GM19025 (cell line): ENCODE results near the gene ARHGEF4.
A peak's percentile ranks its signal among the peaks of the same experiment; 100 is the strongest.
"Not testable (repeated sequence)": the region's sequence is repeated elsewhere in the genome, so short reads cannot be mapped to it uniquely, and the experiment has no call there.

Experiments used
- ATAC-seq: cut with Tn5 transposase; IDR thresholded peaks from one replicate; pipeline ENCODE4 v1.9.1; 2021; ENCODE audit warnings: mild to moderate bottlenecking, low read depth, moderate library complexity; ENCODE audit not compliant: unreplicated experiment

Gene ARHGEF4

DNA sequence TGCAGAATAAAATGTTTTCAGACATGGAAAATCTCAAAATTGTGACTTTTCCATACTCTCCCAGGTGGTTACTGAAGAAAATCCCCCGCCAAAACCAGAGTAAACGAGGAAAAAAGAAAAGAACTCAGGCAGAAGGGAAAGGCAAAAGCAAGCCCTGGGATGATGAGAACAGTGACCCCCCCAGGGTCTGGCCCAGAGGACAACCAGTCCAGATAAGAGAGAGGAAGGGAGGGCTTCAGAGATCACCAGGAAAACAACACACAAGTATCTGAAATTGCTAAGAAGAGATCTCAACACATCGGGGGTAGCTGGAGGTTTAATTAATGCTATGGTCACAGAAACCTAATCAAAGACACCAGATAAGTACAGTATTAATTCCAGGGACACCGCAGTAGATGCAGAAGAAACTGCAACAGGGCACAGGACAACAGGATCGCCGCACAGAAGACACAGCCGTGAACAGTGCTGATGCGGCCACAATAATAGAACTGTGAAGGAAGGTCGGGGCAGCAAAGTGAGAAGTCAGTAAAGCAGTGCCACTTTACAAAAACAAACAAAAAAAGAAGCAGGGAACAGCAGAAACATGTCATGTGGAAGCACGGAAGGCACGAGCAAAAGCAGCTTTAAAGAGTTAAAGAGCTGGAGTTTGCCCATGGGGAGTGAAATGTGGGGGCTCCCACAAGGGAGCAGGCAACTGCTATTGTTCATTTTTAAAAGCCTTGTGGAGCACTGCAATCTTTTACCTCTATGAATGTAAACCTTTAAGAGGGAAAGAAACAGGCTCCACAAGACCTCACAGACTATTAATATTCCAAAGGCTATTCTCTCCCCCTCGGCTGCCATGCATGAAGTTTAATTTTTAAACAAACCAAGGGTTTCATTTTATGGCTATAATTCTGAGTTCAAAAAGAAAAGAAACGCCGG is 228.1 kb downstream of the ARHGEF4 start:
- no peak for ATAC-seq

DNA sequence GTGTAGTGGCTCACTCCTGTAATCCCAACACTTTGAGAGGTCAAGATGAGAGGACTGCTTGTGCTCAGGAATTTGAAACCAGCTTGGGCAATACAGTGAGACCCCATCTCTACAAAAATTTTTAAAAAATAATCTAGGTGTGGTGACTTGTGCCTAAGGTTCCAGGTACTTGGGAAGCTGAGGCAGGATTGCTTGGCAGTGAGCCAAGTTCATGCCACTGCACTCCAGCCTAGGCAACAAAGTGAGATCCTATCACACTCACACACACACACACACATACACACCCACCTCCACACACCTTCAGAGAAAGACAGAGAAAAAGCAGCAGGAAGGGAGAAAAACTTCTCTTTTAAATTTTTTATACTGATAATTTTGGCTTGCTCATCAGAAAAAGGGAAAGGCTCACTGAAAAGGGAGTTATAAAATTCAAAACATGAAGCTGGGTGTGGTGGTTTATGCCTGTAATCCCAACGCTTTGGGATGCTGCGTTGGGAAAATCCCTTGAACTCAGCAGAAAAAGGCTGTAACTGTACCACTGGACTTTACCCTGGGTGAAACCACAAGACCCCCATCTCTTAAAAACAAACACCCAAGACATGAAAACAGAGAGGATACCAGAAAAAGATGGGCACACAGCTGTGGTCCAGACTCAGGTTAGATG is 230.9 kb downstream of the ARHGEF4 start:
- no peak for ATAC-seq

DNA sequence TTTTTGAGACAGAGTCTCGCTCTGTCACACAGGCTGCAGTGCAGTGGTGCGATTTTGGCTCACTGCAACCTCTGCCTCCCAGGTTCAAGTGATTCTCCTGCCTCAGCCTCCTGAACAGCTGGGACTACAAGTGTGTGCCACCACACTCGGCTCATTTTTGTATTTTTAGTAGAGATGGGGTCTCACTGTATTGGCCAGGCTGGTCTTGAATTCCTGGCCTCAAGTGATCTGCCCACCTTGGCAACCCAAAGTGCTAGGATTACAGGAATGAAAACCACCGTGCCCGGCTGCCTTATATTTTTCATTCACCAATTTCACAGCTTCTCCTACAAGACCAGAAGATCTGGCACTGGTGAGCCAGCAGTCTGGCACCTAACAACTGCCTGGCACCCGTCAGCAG is 231.5 kb downstream of the ARHGEF4 start:
- not testable (repeated sequence) for ATAC-seq

DNA sequence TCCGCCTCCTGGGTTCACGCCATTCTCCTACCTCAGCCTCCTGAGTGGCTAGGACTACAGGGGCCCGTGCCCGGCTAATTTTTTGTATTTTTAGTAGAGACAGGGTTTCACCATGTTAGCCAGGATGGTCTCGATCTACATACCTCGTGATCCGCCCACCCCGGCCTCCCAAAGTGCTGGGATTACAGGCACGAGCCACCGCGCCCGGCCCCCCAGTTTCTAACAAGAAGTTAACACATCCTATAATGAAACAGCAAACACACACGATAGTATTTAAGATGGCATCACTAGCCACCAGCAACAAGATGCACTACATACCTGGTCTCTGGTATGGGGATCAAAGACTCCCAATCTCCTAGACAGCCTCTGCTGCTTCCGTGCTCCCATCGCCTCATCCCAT is 238.9 kb downstream of the ARHGEF4 start:
- not testable (repeated sequence) for ATAC-seq

DNA sequence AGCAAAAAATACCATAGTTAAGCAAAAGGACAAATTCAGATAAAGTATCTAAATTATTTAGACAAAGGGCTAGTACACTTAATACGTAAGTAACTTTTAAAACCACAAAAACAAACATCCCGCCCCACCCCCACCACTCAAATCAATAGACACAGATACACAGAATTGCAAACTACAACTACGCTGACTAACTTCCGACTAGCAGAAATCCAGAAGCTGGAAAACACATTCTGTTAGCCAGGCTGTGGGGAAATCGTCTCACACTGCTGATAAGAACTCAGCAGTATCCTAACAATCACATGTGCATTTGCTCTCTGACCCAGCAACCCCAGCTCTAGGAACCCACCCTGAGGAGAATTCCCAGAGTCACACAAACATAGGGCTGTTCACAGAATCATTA is 240.0 kb downstream of the ARHGEF4 start:
- ATAC-seq, result no peak

DNA sequence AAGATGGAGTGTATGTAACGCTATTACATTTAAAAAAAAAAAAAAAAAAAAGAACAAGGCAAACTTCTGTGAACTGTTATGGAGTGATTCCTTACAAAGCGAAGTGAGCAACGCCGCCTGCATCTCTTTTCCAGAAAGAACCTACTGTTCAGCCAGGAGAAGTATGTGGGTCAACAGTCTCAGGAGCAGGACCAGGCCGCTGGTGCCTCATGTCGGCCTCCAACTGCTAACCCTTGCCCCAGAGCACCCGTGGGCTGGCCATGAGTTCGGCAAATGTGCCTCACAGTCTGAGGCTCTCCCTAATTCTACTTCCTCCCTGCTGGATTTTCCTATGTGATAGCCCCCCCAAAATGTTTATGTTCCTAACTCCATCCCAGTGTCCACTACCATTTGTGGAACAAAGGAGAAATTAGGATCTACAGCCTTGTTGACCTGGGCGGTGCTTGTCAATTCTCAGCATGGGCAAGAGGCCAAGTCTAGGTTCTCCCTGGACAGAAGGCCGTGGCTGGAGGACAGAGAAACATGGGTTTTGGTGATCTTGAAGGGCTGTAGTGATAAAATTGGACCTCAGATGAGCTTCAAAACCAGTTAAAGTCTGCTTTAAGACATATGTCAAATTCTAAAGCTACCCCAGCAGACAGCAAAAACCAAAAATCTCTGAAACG is 240.6 kb downstream of the ARHGEF4 start:
- no peak for ATAC-seq

DNA sequence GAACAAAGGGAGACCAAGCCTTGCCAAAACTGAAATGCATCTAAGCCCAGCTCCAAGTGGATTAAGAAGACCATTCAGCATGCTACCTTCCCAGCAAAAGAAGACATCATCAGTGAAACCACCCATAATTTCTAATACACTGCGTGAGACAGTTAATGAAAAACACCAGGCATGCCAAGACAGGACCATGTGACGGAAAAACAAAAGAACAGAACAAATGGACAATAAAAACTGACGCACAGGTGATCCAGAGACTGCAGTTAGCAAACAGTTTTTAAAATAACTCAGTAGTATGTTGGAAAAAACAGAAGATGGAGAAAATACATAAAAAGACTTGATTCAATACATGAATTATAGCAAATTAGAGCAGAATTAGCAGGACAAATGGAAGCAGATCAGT is 241.3 kb downstream of the ARHGEF4 start:
- ATAC-seq, result no peak

DNA sequence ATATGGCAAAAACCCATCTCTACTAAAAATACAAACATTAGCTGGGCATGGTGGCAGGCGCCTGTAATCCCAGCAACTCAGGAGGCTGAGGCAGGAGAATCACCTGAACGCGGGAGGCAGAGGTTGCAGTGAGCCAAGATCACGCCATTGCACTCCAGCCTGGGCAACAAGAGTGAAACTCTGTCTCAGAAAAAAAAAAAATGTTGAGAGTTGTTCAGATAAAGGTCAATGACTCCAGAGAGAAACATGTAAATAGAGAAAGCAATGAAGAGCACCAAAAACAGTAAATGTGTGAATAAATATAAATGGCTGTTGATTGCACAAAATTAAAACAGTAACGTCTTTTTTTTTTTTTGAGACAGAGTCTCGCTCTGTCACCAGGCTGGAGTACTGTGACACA is 243.2 kb downstream of the ARHGEF4 start:
- ATAC-seq, result not testable (repeated sequence)

DNA sequence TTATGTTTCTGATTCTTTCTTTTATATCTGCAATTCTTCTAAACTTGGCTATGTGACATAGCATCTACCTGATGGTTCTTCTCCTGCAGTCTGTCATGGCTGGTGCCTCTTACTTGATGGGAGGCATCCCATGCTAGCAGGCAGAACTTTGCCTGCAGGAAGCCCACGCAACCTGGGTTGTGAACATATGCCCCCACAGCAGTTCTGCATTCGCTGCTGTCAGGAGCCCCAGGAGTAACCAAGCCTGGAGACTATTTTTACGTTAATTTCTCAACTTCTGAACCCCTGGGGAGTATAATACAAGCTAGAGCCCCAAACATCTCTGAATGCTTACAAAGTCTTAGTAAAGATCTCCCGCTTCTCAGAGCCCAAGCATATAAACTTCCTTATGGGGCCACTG is 244.5 kb downstream of the ARHGEF4 start:
- no peak for ATAC-seq

DNA sequence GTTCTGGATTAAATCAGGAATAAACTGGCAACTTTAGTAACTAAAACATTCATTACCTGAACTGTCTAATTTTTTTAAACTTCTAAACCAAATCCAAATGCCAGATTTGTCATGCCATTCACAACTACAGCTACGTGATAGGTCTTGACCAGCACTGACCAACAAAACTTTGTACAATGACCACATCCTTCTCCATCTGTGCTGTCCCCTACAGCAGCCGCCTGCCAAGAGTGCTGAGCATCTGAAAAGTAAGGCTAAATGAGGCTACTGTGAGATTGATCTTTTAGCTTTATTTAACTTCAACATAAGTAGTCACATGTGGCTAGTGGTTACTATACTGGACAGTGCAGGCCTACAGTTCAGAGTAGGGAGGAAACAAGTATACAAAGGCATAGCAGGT is 248.9 kb downstream of the ARHGEF4 start:
- no peak for ATAC-seq

DNA sequence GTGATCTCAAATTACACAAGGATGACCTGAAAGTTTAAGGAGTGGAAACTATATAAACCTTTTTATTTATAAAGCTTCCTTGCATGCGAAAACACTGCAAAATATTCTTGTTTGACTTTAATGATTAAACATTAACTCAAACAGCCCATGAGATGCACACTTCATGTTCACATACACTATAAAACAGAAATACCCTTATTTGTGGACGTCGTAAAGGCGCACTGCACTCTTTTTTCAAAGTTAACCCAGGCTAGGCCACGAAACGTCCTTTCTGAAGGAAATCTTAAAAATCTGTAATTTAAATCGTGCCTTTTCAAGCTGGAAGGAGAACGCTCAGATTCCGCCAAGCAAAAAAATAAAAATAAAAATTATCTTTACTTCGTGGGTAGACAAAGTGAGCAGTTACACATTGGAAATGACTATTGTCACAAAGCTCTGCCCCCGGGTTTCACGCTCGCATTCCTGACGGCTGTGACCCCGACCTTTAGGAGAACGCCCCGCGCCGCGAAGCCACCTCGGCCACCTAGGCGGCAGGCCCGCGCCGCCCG is 255.8 kb downstream of the ARHGEF4 start:
- no peak for ATAC-seq

DNA sequence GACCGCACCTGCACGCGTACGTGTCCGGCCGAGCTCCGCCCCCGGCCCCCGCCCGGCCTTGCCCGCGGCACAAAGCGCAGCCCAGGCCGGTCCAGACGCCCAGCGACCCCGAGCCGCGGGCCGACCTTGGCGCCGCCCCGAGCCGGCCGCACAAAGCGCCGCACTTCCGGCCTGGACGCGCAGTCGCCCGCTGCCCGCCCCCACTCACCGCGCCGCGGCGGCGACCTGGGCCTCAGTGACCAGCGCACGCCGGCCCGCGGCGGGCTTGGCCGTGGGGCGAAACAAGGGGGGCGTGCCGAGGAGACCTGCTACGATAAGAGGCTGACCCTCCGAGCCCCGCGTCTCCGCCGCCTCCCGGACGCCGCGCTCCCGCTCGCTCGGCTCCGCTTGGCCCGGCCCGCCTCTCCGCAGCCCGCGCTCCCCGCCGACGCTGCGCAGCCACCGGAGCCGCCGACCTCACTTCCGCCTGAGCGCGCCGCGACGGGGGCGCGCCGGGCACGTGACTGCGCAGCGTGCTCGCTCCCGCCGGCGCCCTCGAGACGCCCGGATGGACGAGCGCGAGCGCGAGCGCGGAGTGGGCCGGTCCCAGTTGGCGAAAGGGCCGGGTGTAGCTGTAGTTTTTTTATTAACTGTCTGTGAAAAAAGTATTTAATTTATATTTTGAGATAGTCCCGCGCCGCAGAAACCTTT is 256.4 kb downstream of the ARHGEF4 start, which contains the start of gene FAM168B:
FAM168B (minus strand) TSS at position 455 of the 690 bp plus-strand sequence. CDS start 10,814 bp downstream, outside the sequence.
- peak; percentile 79 for ATAC-seq

DNA sequence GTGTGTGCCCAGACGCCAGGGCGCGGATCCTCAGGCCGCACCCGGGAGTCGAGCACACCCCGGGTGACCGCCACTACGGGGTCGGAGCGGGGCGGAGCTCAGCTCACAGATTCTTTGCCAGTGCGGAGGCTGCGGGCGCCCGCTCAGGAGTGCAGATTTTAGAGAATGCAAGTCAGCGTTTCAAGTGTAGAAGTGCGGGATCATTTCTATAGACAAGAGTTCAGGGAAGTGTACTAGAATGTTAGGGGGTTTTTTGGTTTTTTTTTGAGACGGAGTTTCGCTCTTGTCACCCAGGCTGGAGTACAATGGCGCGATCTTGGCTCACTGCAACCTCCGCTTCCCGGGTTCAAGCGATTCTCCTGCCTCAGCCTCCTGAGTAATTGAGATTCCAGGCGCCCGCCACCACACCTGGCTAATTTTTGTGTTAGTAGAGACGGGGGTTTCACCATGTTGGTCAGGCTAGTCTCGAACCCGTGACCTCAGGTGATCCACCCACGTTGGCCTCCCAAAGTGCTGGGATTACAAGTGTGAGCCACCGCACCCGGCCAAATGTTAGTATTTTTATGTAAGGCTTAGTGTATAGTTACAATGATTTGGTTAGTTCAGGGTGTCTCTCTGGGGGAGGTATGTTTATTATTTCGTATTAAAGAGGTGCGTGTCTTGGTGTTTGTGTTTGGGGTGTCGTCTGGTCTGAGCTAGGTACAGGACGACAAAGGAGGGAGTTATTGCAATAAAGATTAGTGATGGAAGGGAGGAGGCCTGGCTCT is 257.2 kb downstream of the ARHGEF4 start:
- peak; percentile 59 for ATAC-seq

DNA sequence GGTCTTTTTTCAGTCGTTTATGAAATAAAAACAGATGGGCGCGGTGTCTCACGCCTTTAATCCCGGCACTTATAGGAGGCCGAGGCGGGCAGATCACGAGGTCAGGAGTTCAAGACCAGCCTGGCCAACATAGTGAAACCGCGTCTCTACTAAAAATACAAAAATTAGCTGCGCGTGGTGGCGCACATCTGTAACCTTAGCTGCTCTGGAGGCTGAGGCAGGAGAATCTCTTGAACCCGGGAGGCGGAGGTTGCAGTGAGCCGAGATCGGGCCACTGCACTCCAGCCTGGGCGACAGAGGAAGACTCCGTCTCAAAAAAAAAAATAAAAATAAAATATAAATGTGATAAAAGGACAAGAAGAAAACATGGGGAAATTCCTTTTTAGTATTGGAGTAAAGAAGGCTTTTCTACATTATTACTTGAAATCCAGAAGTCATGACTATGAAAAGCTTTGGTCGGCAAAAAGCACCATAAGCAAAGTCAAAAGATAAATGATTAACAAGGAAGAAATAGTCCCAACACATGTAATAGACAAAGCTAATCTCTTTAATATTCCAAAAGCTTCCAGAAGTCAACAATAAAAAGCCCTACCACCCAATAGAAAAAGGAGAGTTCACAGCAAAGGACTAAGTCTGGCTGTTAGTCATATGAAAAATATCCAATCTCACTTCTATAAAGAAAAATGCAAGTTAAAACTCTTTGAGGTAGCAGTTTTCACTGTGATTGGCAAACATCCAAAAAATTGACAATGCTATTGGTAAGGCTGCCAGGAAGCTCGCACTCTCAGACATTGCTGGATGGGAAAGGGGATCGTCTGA is 258.0 kb downstream of the ARHGEF4 start:
- ATAC-seq, result no peak
